GM19240 (cell line): Measurements from ENCODE around the gene DOCK9.

Experiments
- DNase-seq: peaks from one replicate; pipeline ENCODE4 v3.0.0; 2011; ENCODE audit warnings: low spot score; ENCODE audit not compliant: insufficient read length

Gene DOCK9

DNA sequence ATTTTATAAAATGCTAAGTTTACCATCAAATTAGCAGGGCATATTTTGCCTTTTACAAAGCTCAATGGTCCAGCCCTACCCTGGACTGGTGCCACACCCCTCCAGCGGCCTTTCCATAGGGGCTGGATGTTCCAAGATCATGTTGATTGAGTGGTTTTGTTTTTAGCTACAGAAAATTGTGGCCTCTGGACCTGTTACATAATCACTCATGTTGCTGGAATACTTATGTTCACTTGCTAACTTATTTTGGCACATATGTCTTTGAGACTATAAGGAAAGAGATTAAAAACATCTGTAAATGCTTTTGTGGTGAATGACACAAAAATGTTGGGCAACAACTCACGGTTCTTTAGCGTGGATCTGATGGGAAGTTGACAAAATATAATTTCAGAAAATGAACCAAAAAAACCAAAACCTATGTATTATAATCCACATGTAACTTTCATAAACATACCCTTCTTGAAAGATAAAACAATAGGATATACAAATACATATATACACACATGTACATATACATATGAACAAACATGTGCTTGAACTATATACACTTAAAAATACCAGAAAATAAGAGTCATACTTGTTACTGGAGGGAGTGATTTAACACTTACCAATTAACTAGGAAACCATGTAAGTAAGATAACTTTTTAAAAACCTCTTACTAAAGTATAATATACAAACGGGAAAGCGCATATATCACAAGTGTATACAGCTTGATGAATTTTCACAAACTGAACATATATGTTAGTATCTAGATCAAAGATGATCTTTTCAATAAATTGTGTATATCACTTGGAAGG lies 178.8 kb downstream of the DOCK9 start:
- DNase-seq, result no peak

DNA sequence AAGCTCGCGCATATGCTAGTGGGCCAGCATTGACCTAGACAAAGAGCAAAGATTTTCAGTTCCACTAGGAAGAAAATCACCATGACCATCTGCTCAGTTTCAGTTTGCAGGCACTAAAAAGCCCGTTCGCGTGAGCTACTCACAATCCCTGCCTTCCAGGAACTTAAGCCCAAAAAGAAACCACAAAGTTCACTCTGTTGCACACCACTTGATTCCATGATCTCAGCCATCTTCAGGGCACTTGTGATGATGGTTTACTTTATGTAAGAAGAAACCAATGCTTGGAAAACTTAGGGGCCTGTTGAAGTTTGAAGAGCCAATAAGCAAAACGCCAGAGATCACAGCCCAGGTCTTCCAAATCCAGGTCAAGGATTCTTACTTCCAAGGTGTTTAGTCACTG lies 180.4 kb downstream of the DOCK9 start:
- no peak for DNase-seq

DNA sequence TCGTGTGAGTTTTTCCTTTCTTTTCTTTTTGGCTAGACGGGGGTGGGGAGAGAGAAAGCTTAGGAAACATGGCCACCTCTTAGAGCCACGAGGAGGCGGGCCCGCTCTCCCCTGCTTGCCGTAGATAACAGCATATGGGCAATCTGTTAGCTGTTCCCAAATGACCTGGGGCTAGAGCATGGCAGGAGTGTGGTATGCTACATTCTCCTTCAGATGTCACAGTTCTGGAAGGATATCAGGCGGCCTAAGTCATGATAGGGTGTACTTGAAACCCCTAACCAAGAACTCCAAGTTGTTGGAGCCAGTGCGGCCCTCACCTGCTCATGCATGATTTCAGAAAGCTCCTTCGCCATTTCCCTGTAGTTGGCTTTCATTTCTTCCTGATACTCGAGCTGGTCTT lies 181.1 kb downstream of the DOCK9 start:
- DNase-seq, result no peak

DNA sequence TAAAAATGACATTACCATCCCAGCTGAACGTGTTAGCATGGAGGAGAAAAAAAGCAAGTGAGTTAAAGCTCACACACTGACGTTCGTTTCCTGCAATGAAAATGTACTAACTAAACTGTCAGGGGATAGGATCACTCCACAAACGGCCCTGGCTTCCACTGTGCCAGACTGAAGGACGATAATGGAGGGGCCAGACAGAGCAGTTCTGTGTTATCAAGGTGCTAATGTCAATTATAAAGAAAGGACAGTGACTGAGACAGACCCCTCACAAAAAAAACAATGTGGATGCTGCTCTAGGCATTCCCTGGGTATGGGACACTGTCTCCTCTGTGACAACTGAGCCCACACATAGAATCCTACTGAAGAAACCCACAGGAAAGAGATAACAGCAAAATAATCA lies 181.7 kb downstream of the DOCK9 start:
- no peak for DNase-seq

DNA sequence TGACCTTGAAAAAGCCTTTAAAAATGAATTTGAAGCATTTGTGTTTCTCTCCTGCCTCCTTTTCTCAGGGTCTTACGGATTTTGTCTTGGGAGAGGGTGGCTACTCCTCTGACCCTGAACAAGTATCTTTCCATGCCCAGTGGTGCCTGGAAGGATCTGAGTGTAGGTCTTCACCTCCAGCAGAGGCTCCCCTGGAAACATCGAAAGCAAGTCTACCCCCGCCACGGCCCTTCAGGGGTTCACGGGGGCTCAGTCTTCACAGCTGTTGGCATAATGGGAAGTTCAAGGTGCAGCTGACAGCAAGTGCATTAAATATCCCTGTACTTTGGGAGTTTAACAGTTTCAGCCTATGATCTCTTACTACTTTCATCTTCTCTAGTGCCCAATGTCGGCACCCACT lies 182.6 kb downstream of the DOCK9 start:
- DNase-seq, result no peak

DNA sequence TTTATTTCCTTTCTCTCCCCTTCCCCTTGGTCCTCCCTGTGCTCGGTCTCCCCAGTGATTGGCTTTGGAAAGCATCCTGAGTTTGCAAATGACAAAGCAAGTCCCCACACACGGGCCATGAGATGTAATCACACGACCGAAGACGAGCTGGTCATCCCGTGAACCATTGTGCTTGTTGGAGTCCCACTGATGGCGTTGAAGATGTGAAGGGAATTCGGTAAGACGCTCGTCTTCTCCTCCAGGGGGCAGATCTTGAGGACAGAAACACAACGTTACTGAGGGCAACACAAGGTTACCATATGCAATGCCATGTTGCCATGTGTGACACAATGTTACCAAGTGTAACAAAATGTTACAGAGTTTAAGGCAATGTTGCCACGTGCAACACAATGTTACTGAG lies 183.4 kb downstream of the DOCK9 start:
- DNase-seq, result no peak

DNA sequence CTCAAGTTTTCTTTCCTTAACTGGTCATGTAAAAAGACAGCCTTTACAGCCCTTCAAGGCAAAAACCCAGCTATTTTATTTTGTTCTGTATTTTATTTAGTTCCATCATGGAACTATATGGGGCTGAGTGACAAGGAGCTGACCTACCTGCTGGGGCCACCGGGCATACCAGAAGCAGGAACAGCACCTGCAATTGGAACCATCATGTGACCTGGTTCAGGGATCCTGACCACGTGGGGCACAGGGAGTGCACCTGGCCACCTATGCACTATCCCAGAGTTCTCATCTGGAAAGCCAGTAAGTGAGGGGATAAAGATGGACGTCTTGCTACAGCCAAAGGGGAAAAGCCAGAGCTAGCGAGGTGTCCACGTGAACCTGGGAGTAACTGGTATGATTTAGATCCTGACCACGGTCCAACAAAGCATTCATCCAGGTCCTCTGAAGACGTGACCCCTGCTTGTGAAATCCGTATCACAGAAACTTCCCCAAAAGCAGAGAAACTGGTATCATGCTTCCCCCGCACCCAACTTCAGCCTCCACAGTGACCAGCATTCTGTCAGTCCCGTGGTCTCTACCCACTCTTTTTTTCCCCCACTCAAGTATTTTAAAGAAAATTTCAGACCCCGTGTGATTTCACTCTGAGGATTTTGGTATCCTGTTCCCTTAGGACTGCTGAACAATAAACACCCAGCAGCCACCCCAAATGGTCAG lies 184.9 kb downstream of the DOCK9 start:
- DNase-seq, result no peak

DNA sequence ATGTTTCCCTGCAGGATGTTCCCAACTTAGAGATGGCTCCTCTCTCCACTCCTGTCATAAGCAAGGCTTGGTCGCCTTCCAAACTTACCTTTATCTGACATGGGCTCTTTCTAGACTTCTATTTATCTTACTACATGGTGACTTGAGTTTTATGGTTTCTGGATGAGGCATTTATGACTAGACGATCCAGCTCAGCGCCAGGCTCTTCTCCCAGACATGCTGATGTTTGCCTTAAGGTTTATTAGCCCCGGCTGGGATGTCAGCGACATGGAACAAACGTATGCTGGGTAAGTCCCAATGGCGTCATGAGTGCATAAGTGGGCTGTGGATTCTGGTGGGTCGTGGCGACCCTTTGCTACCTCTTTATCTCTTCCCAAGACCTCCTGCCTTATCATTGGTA lies 185.5 kb downstream of the DOCK9 start:
- no peak for DNase-seq

DNA sequence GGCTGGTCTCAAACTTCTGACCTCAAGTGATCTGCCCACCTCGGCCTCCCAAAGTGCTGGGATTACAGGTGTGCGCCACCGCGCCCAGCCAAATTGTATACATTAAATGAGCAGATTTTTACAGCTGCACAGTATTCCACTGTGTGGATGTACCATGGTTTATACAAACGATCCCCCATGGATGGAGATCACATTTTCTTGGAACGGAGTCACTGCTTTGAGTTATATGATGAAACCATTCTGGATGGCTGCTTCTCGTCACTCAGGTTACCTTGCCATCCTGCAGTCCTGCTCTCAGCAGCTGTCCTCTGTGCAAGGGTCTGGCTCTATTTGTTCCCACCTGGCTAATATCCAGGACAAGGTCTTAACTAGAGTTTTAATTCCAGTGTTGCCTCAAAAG lies 186.3 kb downstream of the DOCK9 start:
- no peak for DNase-seq

DNA sequence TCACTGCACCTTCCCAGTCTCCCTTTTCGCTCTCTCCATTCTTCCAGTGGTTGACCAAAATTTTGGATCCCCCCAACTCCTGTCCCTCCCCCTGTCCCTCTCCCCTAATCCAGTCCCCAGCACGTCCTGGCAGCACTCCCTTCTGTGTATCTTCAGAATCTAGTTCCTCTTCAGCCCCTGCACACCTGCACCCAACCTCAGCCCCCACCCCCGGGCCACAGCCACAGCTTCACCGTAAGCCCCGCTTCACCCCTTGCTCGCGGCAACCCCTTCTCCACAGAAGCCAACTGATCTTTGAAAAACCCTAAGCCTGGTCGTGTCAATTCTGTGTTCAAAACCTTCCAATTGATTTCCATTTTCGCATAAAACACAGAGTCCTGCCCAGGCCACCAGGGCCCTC lies 189.9 kb downstream of the DOCK9 start:
- DNase-seq, result no peak

DNA sequence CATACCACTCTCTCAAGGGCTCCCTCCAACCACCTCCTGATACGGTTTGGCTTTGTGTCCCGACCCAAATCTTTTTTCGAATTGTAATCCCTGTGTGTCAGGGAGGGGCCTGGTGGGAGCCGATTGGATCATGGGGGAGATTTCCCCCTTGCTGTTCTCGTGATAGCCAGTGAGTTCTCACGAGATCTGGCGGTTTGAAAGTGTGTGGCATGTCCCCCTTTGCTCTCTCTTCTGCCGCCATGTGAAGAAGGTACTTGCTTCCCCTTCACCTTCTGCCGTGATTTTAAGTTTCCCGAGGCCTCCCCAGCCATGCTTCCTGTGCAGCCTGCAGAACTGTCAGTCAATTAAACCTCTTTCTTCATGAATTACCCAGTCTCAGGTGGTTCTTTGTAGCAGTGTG lies 190.7 kb downstream of the DOCK9 start:
- DNase-seq, result no peak

DNA sequence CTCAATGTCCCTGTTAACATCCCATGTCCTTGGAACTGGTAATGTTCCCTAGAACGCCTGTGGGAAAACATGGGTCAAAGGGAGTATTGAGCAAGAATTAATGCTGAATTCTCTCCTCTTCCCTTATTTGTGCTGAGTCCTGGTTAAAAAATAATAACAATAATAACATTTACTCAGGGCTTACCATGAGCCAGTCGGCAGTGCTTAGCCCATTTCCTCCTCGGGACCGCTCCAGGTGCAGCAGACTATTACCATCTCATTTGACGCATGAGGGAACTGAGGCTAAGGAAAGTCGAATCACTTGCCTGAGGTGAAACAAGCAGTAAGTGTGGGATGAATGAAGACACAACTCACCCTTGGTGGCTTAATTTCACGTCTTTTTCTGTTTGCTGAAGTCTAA lies 191.8 kb downstream of the DOCK9 start:
- DNase-seq, result no peak

DNA sequence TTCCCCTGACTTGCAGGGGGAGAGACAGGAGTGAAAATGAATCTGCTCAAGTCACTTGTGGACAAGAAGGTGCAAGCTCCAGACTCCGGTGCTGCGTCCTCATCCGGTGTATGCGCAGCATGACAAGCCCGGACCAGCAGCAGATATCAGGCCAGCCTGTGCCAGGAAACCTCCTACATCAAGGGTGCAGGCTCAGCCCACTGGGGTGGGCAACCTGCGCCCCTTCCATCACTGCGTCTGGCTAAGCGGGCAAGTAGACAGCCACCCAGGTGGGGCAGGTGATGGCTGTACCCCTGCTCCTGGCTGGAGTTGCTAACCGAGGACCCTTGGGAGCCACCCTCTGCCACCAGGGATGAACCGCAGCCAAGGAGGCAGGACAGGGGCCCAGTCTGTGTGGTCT lies 192.5 kb downstream of the DOCK9 start:
- DNase-seq, result no peak

DNA sequence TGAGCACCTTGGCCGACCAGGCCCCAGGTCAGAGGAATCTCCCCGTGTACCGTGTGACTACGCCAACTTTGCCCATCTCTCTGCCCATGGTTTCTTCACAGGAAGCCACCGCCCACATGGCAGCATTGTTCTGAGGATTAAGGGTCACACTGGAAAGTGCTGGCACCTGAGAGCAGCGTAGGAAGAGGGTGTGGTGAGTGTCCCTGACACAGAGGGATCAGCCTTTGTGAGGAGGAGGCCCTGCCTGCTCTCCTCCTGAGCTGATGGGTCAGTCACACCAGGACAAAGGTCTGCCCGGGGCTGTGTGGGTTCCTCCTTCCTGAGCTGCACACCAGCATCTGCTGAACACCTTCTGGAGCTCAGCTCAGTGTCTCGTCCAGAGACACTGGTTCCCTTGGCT lies 193.2 kb downstream of the DOCK9 start:
- DNase-seq, result no peak

DNA sequence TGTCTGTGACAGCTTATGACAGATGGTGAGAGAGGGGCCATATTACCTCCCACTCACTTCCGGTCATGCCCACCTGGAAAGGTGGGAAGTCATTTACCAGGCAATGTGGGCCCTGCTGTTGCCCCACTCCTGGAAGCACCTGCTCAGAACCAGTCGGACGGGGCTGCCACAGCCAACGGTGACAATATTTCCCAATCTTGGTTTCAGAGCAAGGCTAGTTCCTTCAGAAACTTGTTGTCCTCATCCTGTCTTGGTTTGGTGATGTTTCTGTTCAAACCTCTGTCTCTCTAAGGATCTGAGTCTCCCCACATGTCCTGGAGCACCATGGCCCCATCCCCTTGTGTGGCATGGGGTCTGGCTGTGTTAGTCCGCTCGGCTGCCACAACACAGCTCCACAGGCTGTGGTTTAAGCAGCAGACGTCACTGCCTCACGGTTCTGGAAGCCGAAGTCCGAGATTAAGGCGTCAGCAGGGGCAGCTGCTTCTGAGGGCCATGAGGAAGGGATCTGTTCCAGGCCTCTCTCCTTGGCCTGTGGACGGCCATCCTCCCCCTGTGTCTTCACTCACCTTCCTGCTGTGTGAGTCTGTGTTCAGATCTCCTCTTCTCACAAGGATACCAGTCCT lies 193.9 kb downstream of the DOCK9 start:
- DNase-seq, result no peak

DNA sequence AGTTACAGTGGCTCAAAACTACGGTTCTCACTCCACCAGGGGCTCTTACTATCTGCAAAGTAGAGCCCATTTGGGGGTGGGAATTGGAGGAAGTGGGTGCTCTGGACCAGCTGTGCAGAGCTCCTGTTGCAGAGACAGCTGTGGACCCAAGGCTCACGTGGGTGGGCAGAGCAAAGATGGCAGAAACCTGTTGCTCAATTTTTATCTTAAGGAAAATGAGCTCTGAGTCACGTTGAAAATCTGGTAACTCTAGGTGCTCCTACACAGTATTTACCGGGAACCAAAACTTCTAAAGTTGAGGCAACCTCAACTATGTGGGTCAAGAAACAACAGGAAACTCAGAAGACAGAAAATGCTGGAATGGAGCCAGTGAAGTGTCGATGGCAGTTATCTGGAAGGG lies 195.2 kb downstream of the DOCK9 start:
- DNase-seq, result no peak

DNA sequence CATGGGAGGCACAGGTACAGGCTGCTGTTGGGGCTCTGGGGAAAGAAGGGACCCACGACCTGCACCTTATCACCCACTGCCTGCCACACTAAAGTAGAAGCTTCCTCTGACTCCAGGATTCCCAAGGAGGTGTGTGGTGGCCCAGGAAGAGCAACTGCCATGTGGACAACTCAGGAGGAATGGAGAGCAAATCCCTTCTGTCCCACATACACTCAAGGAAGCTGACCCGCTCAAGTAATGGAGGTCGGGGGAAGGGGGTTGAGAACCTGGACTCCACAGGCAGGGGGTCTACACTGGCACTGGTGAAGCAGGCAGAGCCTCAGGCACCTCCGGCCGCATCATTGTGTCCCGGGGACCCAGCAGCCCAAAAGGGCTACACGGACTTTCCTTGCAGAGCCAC lies 196.0 kb downstream of the DOCK9 start:
- no peak for DNase-seq

DNA sequence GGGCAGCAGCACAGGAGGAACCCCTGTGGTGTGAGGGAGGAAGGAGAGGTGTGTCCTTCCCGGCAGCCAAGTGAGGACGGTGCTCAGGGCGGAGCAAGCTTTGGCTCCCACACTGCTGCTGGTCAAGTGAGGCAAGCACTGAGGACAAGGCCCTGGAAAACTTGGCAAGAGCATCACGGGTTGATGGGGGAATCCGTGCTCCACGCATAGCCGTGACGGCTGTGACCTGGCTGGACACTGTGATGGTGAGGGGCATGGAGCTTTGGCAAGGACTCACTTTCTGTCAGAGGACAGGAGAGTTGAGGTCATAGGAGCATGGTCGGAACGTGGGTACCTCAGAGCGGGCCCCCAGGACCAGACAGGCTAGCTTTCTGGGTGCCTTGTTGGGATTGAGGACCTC lies 196.4 kb downstream of the DOCK9 start:
- DNase-seq, result no peak

DNA sequence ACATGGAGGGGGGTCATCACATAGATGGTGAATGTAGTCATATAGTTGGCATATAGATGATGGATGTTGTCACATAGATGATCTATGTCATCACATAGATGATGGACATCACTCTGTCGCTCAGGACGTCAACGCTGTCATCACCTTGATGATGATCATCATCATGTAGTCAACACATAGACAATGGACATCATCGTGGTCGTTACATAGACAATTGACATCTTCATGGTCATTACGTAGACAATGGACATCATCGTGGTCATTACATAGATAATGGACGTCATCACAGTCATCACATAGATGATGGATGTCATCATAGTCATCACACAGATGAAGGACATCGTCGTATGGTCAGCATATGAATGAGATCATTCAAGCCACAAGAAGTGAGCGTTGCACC lies 196.8 kb downstream of the DOCK9 start:
- DNase-seq, result no peak

DNA sequence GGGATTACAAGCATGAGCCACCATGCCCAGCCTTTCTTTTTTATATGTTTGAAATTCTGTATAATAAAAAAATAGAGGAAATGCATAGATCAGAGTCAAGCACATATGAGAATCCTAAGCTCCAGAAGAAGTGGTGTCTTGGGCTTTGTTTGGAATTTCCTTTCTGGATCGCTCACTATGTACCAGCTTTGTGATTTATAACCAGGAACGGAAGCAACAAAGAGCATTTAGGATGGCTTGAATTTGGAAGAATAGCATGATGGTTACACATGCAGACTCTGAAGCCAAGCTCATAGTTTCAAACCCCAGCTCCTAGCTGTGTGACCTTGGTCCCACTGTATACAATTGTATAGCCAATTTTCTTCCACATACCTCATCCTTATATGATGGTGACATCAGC lies 197.4 kb downstream of the DOCK9 start:
- no peak for DNase-seq

DNA sequence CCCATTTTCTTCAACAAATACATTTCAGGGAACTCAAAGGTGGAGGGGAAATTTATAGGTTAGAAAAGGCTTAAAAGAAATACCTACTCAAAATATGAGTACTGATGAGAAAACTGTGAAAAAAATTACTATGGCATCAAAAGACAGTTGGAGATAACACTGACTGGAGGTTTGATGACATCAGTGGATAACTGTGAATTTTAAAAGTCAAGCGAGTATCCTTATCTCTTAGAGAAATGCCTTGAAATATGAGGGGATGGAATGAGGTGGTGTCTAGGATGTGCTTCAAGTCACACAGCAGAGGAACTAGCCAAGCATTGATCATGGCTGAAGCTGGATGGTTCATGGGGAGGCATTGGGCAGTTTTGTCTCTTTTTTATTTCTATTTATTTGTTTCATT lies 198.2 kb downstream of the DOCK9 start:
- no peak for DNase-seq

DNA sequence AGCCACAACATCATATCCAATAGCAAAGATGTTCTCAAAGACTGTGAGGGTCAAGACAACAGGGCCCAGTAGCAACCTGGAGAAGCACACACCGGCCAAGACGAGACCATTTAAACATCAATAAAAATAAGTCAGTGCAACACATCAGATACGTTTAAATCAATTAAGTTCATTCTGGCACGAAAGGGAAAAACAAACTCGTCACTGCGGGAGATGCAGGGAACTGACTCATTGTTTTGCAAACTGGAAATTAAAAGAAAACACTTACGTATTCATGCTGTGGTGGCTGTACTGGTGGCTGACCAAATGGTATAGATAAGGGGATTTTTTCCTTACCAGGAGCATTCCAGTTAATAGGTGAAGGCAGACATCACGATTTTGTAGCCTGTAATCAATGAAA lies 199.1 kb downstream of the DOCK9 start:
- no peak for DNase-seq

DNA sequence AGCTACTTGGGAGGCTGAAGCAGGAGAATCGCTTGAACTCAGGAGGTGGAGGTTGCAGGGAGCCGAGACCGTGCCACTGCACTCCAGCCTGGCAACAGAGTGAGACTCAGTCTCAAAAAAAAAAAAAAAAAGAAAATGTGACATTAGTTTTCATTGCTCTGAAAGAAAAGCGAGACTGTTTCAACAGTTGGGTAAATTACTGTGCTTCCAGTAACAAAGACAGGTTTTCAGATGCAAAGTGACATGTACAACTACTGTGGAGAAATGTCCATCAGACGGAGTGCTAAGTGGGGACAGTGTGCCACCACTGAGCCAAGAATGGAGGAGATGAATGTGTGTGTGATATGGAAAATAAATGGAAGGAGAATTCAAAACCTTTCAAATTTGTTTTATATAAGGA lies 201.2 kb downstream of the DOCK9 start:
- no peak for DNase-seq
